Fibroblast of mammary gland (primary cell): ENCODE data around the gene PRDM2.

Source experiments
- DNase-seq: peaks from one replicate; pipeline ENCODE4 v3.0.0-alpha.2; 2010; ENCODE audit warnings: low read depth
- H3K4me3 ChIP-seq: 2 replicates; pipeline ENCODE4 v1.5.1; 2011; ENCODE audit warnings: low read depth, mild to moderate bottlenecking, low read length, moderate library complexity; ENCODE audit not compliant: control insufficient read depth
- CTCF ChIP-seq: conservative IDR thresholded peaks from 2 replicates; pipeline ENCODE4 v1.5.1; 2011; ENCODE audit warnings: low read depth, low read length, inconsistent platforms; ENCODE audit not compliant: control insufficient read depth, insufficient read depth

The PRDM2 gene

GRCh38 chr1:13829152-13829769, 129.3 kb downstream of the PRDM2 start:
- no peak for DNase-seq
- no peak overlapping the region for H3K4me3 ChIP-seq
- TF ChIP-seq CTCF = no peak

DNA sequence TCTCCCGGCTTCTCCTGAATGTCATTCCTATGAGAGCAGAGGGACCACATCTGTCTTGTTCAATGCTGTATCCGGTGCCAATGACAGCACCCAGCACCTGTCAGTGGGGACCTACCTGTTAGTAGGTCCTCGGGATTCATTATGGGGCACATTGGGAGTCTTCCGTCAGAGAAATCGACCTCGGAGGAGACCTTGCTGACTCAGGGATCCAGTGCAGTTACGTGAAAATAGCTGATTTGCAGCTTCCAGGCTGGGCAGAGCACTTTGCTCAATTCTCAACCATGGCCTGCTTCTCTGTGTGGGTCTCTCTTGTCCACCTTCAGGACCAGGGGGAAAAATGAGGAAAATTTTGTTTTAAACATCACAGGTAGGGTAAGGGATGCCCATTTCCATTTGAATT, 130.2 kb downstream of the PRDM2 start:
- DNase-seq = no peak
- no peak overlapping the region for H3K4me3 ChIP-seq
- TF ChIP-seq CTCF = no peak

DNA sequence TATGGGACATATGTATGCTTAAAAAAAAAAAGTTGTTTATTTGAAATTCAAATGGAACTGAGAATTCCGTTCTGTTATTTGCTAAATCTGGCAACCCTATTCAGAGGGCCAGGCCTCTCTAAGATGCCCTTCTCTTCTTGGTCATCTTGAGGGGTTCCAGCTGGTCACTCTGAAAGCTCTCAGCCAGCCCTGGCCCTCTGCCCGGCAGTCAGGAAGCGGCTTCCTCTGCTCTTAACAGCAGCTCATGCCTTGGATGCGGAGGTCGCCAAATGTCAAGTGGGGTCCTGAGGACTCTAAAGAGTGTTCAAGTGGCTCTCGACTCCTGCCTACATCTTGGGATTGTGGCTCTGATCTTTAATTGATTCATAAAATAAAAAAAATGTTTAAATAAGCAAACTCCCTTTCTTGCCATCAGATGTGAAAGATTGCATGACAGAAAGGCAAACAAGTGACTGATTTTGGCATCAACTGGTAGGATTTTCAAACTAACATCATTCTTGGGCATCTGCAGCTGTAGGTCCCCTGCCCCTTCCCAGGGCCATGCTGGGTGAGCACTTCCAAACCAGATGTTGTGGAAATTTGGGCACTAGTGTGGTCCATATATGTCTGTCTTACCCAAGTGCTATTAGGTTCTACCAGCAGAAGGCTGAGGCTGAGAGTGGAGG, 130.8 kb downstream of the PRDM2 start:
- no peak for TF ChIP-seq CTCF
- H3K4me3 ChIP-seq = no peak overlapping the region
- no peak for DNase-seq

DNA sequence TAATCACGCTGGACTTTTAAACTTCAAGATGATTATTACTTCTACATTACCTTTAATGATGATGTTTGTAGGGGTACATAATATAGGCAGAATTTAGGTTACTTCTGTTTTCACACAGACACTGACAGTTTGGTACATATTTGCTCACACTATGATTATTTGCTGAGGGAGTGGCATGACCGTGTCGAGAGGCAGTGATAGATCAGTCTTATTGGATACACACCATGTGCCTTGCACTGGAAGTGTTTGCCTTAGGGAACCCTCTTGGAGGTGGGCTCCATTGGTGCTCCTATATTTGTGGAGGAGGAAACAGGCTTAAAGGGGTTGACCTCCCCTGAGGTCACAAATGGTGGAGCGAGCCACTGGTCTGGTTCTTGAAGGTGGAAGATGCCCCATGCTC, 132.1 kb downstream of the PRDM2 start:
- no peak overlapping the region for H3K4me3 ChIP-seq
- no peak for TF ChIP-seq CTCF
- DNase-seq = no peak

GRCh38 chr1:13832536-13832935, 132.5 kb downstream of the PRDM2 start:
- H3K4me3 ChIP-seq = no peak overlapping the region
- no peak for DNase-seq
- no peak for TF ChIP-seq CTCF

- H3K4me3 ChIP-seq = no peak overlapping the region
- DNase-seq = no peak
- no peak for TF ChIP-seq CTCF
Observed at GRCh38 chr1:13836136-13836535, 136.1 kb downstream of the PRDM2 start.
